NCI-H510A (cell line): ENCODE measurements around the gene MYO1E.

ENCODE experiments used
- DNase-seq: peaks from one replicate; lab custom pipeline; 2025; lab: John Stamatoyannopoulos, UW

Gene MYO1E

DNA sequence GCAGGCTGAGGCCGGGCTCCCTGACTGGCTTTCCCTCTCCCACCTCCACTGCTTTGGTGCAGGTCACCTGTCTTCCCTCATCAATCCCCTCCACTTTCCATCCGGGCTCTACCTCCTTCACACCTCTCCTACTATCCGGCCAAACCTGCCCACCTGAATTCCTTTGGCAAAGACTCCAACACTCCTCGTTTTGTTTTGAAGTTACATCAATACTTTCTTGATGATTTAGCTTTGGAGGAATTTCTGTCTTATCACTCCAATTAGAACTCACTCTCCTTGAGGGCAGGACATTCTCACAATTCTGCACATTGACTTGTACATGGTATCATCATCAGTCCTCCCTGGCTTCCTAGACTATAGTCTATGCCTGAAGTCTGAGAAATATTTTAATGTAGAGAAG is 145.7 kb downstream of the MYO1E start:
- no peak for DNase-seq

DNA sequence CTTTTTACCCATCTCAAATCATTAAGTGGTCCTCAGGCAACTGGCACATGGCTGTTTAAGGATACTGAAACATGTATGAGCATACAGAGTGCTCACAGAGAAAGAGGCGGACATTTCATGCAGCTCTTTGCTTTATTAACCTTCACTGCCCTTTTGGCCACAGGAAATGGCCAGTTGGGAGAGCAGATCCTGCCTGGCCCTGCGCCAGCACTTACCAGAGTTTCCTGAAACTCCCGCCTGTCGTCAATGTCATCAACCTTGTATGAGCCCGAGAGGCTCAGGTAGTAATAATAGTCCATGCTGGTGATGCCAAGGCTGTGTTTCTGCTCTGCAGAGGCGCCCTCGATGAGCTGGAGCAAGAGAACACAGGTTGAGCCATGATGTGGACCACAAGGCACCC is 148.2 kb downstream of the MYO1E start:
- DNase-seq, result no peak

DNA sequence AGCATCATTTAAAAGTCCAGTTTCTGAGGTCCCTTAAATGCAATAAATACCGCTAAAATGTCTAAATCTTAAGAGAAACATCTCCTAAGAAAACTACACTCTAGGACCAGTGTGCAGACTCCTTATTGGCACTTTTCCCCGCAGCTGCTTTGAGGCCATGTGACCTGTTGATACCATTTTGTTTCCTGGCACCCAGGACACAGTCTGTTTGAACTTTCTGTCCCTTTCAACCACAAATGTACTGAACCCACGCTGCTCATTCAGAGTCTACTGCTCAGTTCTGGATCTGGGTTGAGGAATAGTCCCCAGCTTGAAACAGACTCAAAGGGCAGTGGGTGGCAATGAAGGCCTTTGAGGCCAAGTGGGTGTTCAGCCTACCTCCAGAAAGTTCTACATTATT is 148.9 kb downstream of the MYO1E start:
- no peak for DNase-seq

DNA sequence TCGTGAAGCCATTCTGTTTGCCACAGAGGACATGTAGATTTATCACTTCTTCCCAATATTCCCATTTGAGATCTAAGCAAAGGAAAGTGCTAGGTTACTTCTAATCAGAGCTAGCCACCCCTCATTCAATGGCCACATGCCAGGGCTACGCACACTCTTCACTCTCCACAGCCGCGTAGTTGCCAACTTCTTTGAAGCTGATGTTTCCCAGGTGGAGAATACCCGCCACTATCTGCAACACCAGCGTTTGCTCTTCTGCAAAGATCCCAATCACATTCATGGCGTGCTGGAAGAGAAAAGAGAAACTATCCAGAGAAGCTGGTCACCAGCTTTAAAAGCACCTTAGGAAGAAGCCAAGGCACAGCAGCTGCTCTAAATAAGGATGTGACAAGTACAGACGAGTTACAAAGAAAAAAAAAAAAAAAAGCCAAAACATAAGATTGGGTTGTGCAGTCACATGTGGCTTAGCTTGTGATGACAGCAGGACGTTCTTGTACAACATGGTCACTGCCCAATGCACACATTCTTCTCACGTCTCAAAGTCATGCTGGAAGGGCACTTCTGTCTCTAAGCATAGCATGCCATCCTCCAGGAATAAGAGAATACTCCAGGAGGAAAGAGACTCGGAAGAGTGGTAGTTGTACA is 149.6 kb downstream of the MYO1E start:
- DNase-seq, result no peak

DNA sequence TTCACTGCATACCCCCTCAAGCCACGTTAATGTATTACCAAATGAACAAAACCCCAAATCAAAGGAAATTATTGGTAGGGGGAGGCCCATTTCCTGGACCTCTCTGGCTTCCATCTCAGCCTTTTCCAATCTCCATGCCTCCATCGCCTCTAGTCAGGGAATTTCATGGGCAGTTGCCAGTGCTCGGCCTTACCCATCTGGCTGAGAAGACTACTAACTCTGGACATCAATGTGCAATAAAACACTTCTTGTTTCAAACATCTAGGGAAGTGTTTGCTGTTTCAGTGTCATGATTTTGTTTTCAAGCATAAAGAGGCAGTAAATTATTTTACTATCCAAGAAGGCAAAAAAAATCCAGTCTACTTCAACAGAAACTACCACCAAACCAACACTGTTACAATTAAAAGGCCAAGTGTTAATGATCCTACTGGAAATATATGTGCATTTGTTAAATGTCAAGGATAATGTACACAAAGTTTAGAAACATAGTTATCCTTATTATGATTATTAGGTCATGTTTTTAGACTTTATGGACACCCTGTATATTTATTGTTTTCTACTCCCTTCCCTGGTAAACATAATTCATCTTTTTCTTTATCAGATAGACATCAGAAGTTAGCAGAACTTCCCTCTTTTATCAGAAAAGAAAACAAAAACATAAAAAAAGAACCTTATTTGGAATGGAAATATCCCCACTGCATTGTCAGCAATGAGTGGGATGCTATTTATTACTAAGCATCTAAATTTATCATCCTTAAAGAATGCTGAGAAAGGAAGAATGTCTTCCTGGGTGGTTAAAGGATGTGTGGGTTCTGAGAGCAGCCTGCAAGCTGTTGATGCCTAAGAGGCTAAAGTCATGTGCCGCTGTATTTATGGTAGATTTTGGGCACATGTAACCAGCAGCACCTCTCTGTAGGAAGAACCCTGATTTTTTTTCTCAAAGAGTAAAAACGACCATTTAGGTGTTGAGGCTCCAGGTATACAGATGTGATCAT is 150.9 kb downstream of the MYO1E start:
- no peak for DNase-seq

DNA sequence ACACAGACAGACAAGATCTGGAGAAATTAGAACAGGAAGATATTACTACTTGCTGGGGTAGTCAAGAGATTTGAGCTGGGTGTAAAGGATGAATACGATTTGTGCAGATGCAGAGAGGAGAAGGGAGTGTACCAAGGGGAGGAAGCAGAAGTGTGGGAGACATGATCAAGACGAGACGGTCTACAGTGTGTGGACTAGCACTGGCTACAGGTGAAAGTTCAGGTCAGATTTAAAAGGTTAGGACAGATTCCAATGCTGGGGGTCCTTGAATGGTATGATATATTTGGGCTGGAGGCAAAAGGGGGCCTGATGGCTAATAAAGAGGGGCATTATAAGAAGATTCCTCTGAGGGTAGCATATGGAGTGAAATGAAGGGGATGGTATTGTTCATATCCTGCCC is 154.0 kb downstream of the MYO1E start:
- no peak for DNase-seq

DNA sequence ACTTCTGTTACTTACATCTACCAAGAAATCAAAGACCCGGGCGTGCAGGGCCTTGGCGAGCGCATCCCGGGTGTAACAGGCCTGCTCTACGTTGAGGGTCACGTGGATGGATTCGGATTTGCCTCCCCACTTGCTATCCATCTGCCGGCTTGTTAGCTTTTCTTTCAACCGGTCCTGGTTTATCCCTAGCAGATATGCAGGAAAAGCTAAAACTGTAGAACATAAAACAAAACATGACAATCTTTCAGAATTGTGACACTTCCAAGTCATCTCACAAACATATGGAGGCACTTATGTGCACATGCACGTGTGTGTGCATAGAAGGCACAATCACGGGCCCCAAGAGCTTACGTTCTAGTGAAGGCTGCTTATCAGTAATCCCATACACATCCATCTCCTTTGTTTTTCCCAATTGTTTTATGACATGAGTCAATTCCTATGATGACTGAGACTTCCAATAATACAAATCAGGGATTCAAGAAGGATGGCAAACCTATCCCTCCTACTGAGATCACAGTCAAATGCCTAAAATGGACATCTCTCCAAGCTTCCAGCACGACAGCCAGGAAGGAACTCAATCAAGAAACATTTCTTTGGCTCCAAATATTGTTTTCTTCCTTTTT is 154.7 kb downstream of the MYO1E start:
- DNase-seq, result no peak

DNA sequence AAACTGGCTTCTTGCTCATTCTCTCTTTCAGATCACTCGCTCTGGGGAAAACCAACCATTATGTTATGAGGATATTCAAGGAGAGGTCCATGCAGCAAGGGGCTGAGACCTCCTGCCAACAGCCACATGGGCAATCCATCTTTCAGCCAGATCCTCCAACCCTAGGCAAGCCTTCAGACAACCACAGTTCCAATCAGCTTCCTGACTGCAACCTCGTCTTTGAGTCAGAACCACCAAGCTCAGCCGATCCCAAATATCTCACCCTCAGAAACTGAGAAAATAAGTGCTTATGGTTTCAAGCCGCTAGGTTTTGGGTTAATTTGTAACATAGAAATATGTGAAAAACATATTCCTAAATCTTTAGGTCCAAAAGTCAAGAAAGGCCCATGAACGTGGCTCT is 155.8 kb downstream of the MYO1E start:
- no peak for DNase-seq

DNA sequence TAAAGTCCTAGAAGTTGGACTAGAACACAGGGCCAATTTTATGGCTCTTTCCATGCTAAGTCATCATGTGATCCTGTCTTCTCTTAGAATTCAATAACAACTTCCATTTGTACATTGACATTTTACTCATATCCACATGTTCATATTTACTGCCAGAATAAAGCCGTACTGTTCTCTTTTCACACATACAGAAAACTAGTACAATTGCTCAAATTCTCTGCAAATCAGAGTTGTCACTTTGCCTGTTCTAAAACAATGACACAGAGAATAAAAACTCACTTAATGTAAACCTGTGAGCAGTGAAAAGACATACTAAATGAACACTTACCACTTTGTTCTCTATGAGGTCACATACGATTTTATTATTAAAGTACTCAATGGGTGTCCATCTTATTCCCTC is 162.5 kb downstream of the MYO1E start:
- DNase-seq, result no peak

DNA sequence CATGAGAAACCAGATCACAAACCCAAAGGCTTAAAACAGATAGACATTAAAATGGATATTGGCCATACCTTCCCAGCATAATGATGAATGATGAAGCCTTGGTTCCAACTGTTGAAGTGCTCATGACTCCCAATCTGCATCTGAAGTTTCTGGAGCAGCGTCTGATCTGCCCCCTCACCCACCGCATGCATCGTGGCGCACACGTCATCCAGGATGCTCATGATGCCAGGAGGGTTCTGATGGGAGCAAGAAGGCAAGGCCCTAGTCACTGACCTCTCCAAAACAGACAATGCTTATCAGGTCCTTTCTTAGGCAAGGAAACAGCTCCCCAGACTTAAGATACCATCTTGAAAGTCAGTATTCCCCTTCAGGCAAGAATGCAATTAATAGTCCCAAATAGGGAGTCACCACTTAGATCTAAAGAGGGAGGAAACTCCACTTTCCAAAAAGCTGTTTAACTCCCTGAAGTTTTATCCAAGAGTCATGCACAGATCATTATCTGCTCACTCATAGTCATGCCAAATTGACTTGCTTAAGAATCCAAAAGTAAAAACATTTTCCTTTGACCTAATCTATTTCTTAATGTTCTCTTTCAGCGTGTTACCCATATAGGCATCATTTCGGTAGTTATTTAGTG is 163.9 kb downstream of the MYO1E start:
- DNase-seq, result no peak

DNA sequence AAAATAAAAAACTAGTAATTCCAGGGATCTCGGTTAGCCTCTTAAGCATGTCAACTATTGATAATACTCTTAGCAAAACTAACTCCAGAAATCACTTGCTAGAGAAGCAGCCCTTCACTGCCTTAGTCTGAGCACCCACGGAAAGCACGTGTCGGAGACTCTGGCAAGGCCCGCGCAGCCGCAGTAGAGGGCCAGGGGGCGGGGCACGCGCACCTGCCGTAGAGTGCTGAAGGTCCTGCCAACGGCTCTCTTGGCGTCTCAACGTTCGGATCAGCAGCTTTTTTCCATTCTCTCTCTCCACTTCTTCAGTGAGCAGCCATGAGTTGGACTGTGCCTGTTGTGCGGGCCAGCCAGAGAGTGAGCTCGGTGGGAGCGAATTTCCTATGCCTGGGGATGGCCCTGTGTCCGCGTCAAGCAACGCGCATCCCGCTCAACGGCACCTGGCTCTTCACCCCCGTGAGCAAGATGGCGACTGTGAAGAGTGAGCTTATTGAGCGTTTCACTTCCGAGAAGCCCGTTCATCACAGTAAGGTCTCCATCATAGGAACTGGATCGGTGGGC is 166.0 kb downstream of the MYO1E start, which contains the start of gene LDHAL6B:
Gene LDHAL6B (plus strand): TSS at position 221 of the 561 bp plus-strand sequence. CDS start 98 bp downstream, at position 319.
- DNase-seq, result no peak

DNA sequence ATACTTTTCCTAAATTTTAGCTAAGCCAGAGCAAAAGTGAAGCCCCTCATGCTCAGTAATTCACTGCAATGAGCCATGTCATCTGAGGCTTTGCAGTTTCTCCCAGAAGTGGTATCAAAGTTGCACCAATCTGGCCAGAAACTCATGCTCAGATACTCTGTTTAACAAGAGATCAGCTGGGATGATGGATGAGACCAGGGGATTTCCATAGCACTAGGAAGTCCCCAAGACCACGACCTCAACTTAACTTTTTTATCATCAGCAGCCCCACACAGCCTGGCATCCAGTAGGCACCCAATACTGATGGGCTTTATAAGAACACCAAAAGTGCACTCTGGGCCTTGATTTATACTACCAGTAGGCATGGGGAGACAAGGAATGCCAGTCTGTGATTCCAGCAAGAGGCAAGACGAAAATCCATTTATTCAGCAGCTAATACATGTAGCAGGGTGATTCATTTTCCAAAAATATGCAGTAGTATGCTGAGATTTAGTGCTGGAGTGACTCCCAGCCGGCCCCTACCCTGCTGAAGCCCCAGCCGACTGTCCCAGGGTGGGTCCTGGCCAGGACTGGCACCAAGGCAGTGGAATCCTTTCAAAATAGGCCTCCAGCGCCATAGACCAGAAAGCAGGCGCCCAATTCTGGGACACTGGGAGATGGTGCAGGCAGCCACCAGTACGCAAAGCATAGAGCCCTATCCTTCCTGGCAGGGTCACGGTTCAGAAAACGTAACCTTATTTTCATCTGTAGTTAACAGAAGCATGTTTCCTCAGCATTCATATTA is 166.6 kb downstream of the MYO1E start:
- DNase-seq, result no peak

DNA sequence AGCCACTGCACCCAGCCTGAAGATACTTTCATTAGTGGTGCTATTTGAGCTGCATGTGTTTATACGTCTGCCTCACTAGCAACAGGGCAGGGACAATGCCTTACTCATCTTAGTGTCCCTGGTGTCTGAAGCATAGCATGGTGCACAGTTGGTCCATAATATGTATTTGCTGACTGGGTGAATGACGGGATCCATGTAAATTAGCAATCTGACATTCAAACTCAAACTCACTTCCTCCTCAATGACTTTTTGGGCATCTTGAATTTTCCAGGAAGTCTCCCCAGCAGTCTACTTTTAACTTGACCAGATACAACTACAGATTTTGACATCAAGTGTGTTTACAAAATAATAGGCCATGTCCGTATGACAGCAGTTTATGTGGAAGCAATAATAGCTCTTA is 169.0 kb downstream of the MYO1E start:
- DNase-seq, result no peak

DNA sequence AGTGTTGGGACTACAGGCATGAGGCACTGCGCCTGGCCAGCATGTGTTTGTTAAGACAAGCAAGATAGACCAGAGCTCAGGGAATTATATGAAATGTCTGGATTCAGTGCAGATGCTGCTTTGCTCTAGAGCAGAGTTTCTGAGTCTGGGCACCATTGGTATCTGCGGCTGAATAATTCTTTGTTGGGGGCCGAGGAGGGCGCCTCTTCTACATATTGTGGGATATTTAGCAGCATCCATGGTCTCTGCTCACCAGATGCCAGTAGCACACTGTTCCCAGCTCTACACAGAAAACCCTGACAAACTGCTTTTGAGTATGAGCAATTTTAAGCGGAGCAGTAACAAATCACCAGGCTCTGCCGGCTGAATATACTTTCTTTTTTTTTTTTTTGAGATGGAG is 169.7 kb downstream of the MYO1E start:
- no peak for DNase-seq

DNA sequence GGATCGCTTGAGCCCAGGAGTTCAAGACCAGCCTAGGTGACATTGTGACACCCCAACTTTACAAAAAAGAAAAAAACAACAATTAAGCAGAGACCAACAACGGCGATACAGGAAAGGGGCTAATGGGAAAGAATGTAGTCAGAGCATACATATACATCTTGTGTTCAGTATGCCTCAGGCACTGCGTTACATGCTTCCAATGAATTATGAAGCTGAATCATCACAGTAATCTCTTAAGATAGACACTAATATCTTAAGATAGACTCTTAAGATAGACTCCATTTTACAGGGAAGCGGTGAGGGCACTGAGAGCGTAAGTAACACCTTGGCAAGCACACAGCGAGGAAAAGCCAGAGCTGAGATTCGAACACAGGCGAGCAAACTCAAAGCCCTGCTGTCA is 172.1 kb downstream of the MYO1E start:
- no peak for DNase-seq

DNA sequence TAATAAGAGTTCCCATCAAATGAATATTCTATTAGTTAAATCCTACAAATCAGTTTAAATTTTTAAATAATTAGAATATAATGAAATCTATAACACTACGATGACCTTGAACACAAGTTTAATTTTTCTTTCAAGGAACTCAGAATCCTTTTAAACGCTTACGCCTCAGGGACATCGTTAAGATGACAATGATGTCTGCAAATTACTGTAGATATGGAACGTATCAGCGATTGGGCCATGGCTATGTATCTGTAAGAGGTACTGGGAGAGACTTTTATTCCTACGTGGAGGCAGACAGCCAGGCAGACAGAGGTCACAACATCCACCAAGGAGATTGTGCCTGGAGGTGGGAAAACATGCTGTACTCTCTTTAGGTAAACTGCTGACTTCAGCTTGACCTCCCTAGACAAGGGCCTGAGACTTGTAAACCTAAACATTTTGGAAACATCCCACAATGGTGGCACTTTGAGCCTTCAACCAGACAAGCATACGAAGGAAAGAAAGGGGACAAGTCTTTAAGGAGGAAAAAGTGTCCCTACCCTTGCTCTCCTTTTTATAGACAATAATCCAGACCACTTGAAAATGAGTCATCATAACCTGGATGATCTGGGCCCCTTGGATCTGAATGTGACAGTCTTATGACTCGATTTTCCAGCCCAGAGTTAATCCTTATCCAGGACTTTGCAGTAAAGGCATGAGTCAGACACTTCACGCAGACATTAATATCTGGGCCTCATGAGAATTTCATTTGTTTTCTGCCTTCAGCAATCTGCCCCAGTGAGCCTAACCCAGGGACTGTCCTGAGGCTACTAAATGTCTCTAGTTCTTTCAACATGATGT is 172.8 kb downstream of the MYO1E start:
- no peak for DNase-seq

DNA sequence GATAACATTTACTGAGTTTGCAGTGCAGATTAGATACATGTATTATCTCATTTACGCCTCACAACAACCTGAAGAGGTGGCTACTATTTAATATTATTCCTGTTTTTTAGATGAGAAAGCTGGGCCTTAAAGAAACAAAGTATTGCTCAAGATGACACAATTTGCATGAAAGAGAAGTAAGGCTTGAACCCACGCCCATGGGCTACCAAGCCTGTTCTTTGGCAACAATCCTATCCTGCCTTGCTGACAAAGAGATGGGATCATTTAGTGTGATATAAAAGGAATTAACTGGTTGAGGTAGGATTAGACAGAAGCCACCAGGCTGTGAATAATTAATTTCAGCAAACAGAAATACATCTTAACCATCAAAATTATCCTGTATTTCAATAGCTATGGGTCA is 175.2 kb downstream of the MYO1E start:
- DNase-seq, result no peak

DNA sequence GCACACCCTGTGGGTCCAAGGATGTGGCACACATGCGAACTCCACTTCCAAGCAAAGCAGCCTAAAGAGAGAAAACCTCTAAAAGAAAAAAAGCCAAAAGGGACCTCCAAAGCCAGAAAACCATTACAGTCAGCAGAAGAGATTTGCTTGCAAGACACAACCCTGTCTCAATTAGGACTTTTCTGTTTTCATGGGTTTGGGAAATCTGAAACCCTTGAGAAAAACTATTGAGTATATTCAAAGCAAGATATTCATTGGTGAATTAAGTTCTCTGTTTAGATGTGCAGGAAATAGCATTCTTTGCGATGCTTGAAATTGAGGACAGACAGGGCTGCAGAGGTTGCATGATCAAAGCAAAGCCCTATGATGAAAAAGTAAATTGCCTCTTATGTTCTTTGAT is 176.3 kb downstream of the MYO1E start:
- DNase-seq, result no peak

DNA sequence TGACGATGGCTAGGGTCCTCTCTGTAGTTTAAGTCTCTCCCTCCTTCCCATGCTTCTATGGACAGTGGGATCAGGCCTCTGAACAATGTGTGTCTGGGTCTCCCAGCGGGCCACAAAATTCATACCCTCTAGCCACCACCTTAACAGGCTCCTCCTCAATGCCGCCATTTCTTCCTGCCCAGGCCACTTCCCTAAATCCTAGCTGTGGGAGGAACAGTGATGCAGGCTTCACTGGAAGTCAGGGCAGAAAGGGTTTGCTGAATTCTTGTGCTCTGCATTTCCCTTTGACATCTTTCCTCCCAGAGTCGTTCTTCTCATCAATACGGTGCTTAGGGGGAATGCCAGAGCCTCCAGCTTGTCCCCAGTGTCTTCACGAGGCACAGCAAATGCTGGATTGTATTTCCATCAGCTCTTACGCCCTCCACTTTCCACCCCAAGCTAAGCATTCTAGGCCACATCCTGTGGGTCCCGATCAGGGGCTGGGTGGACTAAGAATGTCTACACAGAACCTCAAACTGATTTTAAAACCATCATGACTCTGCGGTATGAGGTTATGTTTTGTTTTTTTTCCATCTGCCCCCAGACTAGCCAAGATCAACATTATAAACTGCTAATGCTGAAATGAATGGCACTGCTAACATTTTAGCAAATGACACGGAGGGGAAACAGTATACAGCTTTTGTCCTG is 177.9 kb downstream of the MYO1E start:
- DNase-seq, result no peak

DNA sequence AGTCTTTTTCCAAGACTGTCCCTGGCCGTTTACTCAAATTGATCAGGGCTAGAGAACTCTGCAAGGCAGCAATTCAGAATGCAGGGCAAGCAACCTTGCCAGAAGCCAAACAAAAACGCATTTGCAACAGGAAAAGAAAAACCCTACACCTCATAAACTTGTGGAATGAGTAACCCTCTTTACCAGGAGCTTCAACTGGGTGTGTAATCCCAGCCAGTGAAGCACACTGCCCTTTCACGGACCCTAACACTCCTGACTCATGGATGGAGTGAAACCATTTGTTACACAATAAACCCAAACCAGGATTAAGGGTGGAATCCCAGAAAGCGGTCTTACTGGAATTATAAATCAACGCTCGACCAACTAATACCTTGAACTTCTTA is 180.8 kb downstream of the MYO1E start:
- no peak for DNase-seq
